Astrocyte (in vitro differentiated cells and primary cell): ENCODE measurements around the gene C1QTNF12.

Experiments used
- EZH2 ChIP-seq: IDR thresholded peaks from 2 replicates; pipeline ENCODE4 v1.6.1; 2012; ENCODE audit warnings: mild to moderate bottlenecking, low read length, inconsistent platforms; ENCODE audit not compliant: insufficient read depth
- TF ChIP-seq, protein P1 (sequence below): IDR thresholded peaks from 2 replicates; pipeline ENCODE4 v1.5.1; 2011; ENCODE audit warnings: low read depth, mild to moderate bottlenecking, inconsistent platforms, low read length, moderate library complexity; ENCODE audit not compliant: insufficient read depth

DNA sequence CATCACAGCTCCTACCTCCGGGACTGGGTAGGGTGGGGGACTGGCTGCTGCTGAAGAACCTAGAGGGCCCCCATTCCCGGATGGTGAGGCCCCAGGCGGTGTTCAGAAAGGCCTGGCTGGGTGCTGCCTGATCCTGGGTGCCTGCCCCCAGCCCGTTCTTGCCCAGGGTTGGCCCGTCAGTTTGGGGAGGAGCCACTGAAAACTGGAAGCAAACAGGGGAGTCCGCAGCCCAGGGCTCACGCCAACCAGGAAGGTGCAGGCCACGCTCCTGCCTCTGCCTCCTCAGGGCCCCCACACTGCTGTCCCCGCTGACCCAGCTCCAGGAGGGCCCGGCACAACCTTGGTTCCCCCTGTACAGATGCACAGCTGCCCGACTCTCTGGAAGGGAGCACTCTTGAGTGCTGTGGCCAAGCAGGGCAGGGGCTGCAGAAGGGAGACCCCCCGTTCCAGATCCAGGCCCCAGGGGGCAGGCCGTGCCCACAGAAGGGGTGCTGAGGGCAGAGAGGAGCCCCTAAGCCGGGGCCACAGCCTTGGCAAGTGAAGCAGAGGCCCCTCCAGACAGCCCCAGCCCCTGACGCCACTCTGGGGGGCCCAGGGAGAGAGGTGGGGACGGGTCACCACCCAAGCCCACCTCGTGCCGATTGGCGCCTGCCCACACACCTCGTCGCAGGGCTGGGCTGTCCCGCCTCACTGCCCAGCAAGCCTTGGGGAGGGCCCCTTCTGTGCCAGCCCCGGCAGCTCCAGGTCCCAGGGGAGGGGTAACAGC lies 5.5 kb downstream of the C1QTNF12 start:
- TF ChIP-seq, protein P1, sequence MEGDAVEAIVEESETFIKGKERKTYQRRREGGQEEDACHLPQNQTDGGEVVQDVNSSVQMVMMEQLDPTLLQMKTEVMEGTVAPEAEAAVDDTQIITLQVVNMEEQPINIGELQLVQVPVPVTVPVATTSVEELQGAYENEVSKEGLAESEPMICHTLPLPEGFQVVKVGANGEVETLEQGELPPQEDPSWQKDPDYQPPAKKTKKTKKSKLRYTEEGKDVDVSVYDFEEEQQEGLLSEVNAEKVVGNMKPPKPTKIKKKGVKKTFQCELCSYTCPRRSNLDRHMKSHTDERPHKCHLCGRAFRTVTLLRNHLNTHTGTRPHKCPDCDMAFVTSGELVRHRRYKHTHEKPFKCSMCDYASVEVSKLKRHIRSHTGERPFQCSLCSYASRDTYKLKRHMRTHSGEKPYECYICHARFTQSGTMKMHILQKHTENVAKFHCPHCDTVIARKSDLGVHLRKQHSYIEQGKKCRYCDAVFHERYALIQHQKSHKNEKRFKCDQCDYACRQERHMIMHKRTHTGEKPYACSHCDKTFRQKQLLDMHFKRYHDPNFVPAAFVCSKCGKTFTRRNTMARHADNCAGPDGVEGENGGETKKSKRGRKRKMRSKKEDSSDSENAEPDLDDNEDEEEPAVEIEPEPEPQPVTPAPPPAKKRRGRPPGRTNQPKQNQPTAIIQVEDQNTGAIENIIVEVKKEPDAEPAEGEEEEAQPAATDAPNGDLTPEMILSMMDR, result no peak
- no peak for TF ChIP-seq EZH2
